HG02973 (cell line): ENCODE data around the gene TMEM30B.

Experiments
- ATAC-seq: cut with Tn5 transposase; IDR thresholded peaks from one replicate; pipeline ENCODE4 v1.9.1; 2021; ENCODE audit warnings: moderate library complexity; ENCODE audit not compliant: unreplicated experiment

Gene TMEM30B

DNA sequence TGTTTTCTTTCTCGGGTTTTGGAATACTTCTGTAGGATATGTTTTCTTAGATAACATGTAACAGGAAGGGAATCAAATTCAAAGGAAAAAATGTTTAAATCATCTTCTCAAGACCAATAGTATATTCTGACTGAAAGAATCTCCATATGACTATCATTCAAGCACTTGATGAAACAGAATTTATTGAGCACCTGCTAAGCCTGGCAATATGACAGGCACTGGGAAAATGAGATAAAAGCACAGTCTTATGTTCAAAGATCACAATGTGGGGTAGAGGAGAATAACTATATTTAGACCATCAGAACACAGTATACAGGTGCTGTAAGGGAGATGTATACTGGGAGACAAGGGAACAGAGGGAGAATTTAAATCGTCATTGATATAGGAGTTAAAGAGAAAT, 19.1 kb upstream of the TMEM30B start:
- ATAC-seq: no peak

- ATAC-seq: no peak
Observed at GRCh38 chr14:61298824-61299223, 17.7 kb upstream of the TMEM30B start.

DNA sequence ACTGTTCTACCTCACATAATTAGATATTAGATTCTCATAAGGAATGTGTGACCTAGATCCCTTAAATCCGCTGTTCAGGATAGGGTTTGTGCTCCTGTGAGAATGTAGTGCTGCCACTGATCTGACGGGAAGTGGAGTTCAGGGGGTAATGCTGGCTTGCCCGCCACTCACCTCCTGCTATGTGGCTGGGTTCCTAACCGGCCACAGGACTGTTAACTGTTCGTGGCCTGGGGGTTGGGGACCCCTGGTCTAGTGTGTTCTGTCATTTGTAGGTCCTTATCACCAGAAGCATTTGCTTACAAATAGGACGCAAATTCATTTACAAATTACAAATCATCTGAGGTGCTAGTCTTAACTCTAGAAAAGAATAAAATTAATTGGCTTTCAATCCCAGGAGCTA, 16.4 kb upstream of the TMEM30B start:
- ATAC-seq: no peak

GRCh38 chr14:61296719-61297502, 15.8 kb upstream of the TMEM30B start:
- no peak for ATAC-seq

DNA sequence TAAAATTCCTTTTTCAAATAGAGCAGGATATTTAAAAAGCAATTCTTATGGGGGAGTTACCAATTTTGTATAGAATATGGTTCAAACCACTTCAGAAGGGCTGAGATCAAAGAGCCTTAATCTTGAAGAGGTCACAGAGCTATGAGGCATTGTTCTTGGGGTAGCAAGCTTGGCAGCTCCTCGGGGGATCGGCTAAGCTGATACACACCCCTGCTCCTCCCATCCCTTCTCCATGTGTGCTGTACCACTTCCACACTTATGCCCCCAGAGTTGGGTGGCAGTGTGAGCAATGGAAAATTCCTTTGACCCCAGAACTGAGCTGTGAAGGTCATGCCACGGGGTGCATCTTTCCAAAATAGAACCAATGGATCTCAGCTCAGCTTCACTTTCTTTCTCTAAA, 15.0 kb upstream of the TMEM30B start:
- no peak for ATAC-seq

DNA sequence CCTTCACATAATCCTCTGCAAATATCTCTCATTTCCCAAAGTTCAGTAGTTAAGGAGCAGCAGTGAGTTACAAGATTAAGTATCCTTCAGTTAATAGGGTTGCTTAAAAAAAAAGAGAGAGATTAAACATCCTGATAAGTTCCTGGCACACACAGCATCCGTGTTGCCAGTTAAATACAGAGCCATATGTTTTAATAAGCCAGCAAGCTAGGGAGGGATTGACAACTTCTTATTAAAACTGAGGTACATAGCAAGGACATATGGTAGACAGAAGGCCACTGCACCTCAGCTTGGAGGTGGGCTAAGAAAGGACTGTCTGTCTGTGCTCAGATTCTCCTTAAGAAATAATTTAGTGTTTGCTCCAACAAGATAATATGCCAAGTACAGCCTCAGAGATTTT, 9.6 kb upstream of the TMEM30B start:
- ATAC-seq: no peak

- ATAC-seq: no peak
Observed at GRCh38 chr14:61288720-61289119, 7.6 kb upstream of the TMEM30B start.

DNA sequence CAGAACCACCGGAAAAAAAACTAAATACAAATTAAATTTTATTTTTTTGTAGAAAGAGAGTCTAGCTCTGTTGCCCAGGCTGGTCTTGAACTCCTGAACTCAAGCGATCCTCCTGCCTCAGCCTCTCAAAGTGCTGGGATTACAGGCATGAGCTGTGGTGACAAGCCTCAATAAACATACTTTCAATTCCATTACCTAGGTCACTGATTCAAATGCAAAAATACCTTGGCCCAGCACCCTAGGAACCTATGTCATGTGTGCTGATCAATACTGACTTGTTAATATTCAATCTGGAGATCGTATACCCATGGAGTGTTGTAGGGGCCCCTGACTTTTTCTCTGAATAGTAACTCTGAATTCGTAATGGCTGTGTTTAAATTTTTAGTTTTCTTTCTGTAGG, 7.1 kb upstream of the TMEM30B start:
- ATAC-seq: no peak

- ATAC-seq: no peak
Observed at GRCh38 chr14:61287196-61287595, 6.1 kb upstream of the TMEM30B start.

GRCh38 chr14:61285364-61285763, 4.2 kb upstream of the TMEM30B start:
- ATAC-seq: no peak

DNA sequence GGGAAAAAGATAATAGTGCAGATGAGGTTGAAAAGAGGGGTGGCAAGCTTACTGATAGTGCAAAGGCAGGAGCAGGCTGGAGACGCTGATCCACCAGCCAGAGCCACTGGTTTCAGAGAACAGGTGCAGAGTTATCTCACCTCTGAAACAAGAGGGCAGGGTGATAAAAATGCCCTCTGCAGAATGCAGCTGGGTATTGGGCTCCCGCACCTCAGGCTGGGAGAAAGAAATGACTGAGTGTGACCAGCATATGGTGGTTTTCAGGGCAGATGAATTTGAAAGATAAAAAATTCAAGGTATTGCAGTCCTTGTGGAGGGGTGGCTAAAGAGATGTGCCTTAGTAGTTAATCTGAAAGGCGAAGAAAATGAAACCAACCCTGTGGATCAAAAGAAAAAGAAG, 2.9 kb upstream of the TMEM30B start:
- no peak for ATAC-seq

DNA sequence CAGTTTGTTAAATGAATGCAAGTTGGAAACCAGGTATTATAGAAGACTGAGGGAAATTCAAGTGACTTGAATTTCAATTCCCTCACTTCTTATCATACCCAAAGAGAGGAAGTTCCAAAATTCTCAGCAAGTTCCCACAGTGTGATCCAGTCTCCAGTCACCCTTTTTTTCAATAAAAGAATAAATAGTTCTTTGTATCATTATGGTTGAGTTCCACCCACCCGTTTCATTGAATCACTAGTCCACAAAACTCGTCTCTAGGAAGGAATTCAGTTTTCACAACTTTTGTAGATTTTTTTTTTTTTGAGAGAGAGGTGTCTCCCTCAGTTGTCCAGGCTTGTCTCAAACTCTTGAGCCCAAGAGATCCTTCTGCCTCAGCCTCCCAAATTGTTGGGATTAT, 1.6 kb upstream of the TMEM30B start:
- ATAC-seq: no peak

- ATAC-seq: no peak
Observed at GRCh38 chr14:61281948-61282275, 774 bp upstream of the TMEM30B start.

- no peak for ATAC-seq
Observed at GRCh38 chr14:61280526-61281185, 482 bp downstream of the TMEM30B start.

DNA sequence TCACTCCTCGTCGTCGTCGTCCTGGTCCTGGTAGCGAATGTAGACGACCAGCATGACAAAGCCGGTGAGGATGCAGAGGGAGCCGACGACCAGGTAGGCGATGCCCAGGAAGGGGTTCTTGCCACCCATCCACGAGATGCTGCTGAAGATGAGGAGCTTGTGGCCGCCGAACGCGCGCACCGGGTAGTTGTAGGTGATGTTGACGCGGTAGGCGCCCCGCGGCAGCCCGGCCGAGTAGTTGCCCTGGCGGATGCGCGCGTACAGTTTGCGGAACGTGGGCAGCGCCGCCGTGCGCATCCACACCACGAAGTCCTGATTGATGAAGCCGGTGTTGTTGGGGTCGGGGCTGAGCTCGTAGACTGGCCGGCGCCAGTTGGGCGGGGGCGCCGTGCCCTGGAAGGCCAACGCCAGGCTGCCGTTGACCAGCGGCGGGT, 1.0 kb downstream of the TMEM30B start:
- no peak for ATAC-seq

DNA sequence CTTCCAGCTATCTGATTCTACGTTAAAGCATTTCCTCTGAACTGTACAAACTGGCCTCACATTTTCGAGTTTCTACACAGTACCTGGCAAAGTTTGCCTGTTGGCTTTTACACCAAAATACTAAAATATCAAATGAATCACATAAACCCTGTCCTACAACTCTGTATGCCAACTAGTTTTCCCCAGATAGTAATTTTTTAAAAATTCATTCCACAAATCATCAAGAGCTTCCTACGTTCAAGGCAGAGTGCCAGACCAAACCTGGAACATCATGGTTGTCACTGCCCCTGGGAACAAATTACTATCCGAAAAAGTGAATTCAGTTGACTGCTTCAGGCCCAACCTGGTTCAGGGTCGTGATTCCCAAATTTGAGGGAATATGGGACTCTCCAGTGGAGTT, 2.1 kb downstream of the TMEM30B start:
- no peak for ATAC-seq

DNA sequence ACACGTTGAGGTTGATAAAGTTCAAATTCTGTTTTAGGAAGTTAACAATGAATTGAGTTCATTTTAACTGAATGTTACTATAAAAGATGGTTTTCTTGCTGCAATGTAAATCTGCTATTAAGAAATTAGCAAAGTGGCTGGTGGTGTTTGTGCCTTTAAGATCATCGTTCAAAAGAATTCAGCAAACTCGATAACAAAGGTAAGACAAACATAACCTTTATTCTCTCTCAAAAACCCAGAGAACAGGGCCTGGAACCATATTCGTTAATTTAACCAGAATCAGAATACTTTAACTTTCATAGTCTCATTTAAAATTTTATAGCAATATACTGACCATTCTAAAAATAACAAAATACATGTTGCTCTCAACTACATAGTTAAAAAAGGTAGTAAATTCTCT, 3.4 kb downstream of the TMEM30B start:
- no peak for ATAC-seq

- ATAC-seq: no peak
Observed at GRCh38 chr14:61277232-61277631, 3.9 kb downstream of the TMEM30B start.

- no peak for ATAC-seq
Observed at GRCh38 chr14:61271552-61271951, 9.6 kb downstream of the TMEM30B start.

DNA sequence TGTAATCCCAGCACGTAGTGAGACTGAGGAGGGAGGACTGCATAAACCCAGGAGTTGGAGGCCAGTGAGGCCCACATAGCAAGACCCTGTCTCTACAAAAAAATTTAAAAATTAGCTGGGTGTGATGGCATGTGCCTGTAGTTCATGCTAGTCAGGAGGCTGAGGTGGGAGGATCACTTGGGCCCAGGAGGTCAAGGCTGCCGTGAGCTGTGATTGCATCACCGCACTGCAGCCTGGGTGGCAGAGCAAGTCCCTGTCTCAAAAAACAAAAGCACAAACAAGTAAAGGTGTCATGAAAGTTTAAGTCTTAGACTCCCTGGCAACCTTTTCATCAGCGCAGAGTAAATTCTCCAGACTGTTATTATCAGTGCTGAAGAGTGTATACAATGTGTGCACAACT, 10.4 kb downstream of the TMEM30B start:
- ATAC-seq: no peak

DNA sequence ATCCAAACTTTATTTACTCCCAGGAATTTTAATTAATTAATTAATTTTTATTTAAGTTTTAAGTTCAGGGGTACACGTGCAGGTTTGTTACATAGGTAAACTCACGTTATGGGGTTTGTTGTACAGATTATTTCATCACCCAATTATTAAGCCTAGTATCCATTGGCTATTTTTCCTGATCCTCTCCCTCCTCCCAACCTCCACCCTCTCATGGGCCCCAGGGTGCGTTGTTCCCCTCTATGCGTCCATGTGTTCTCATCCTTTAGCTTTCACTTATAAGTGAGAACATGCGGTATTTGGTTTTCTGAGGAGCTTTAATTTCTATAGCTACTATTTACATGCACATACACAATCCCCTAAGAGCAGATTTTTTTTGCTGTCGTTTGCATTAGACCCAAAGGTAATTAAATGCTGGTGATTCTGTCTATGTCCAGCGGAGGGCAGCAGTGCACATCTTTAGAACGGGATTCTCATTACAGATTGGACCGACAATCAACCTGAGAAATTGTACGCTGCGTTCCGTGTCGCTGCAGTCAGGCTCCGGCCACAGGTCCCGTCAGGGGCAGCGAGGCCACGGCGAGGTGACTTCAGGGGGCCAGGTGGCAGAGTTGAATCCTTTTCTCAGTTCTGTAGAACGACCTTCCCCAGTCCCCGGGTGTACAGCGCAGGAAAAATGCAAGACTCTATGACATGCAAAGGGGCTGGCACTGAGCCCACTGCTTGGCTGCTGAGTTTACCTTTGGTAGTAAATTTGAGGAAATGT, 11.6 kb downstream of the TMEM30B start:
- ATAC-seq: peak; percentile 82

GRCh38 chr14:61268812-61269211, 12.3 kb downstream of the TMEM30B start:
- no peak for ATAC-seq
